GM12878 (cell line): Measurements from ENCODE around the gene TGFBR1.

Experiments used
- CEBPZ ChIP-seq: fragments of 150-350 bp; IDR thresholded peaks from 2 replicates; pipeline ENCODE4 v1.6.1; 2016; ENCODE audit warnings: low read depth, low read length
- CHD4 ChIP-seq: fragments of 200-600 bp; sonication (generic); IDR thresholded peaks from 2 replicates; pipeline ENCODE4 v1.6.1; 2016; ENCODE audit warnings: mild to moderate bottlenecking
- MXI1 ChIP-seq: fragments of 150-350 bp; IDR thresholded peaks from 2 replicates; pipeline ENCODE4 v1.6.1; 2011; ENCODE audit warnings: low read depth, mild to moderate bottlenecking, inconsistent platforms, low read length, improper control_type of control experiment
- POLR2A ChIP-seq: IDR thresholded peaks from 2 replicates; pipeline ENCODE4 v1.6.1; 2011; ENCODE audit warnings: low read depth, mild to moderate bottlenecking, low read length
- SKIL ChIP-seq: fragments of 450-650 bp; IDR thresholded peaks from 2 replicates; pipeline ENCODE4 v1.6.1; 2017; ENCODE audit warnings: mild to moderate bottlenecking, low read depth, inconsistent platforms; ENCODE audit not compliant: poor library complexity, severe bottlenecking
- TAF1 ChIP-seq: IDR thresholded peaks from 2 replicates; pipeline ENCODE4 v1.6.1; 2011; ENCODE audit warnings: mild to moderate bottlenecking, low read depth, low read length, borderline replicate concordance
- TCF7 ChIP-seq: IDR thresholded peaks from 2 replicates; pipeline ENCODE4 v1.6.1; 2014; ENCODE audit warnings: antibody characterized with exemption, borderline replicate concordance
- YY1 ChIP-seq: IDR thresholded peaks from 2 replicates; pipeline ENCODE4 v1.6.1; 2011; ENCODE audit warnings: low read depth, mild to moderate bottlenecking, low read length
- ZNF217 ChIP-seq: fragments of 450-650 bp; IDR thresholded peaks from 2 replicates; pipeline ENCODE4 v1.6.1; 2017; ENCODE audit warnings: antibody characterized with exemption, mild to moderate bottlenecking
- TF ChIP-seq, protein P1 (sequence below): IDR thresholded peaks from 2 replicates; pipeline ENCODE4 v1.6.1; 2011; ENCODE audit warnings: borderline replicate concordance, low read depth, mild to moderate bottlenecking, moderate library complexity, low read length; ENCODE audit not compliant: insufficient read depth, poor library complexity, severe bottlenecking
- TF ChIP-seq, protein P2 (sequence below): IDR thresholded peaks from 2 replicates; pipeline ENCODE4 v1.6.1; 2011; ENCODE audit warnings: low read depth, low read length, improper control_type of control experiment, borderline replicate concordance
- TF ChIP-seq, protein P3 (sequence below), 3 experiments: IDR thresholded peaks in 2 of 3; conservative IDR thresholded peaks in 1 of 3; 2 replicates each; pipeline ENCODE4 v1.5.1; 2011; ENCODE audit warnings: low read depth in 3 of 3, low read length in 3 of 3, mild to moderate bottlenecking in 3 of 3, control low read depth in 2 of 3, moderate library complexity in 2 of 3, inconsistent platforms in 1 of 3, mixed read lengths in 1 of 3; ENCODE audit not compliant: control insufficient read depth in 2 of 3, insufficient read depth in 1 of 3; ENCODE audit errors: extremely low read depth in 1 of 3

DNA sequence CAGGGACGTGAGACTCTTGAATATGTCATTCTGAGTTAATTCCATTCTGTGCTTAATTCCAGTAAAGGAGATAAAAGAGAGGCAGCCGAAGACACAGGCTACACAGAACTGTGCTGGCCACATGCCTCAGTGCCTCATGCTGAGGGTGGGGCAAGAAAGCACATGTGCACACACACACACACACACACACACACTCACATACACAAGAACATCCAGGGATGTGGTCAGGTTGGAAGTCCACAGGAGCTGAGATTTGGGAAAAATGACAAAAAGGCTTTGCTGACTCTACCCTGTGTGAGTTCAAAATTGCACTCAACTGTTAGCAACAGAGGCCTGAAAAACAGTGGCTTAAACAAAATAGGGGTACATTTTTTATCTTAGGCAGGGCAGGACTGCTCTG is 76.3 kb downstream of the TGFBR1 start:
- TF ChIP-seq MXI1 (no peak), TAF1 (no peak), YY1 (no peak), TCF7 (no peak), ZNF217 (no peak), SKIL (no peak), CEBPZ (no peak), POLR2A (no peak), CHD4 (no peak)
- TF ChIP-seq, protein P1, sequence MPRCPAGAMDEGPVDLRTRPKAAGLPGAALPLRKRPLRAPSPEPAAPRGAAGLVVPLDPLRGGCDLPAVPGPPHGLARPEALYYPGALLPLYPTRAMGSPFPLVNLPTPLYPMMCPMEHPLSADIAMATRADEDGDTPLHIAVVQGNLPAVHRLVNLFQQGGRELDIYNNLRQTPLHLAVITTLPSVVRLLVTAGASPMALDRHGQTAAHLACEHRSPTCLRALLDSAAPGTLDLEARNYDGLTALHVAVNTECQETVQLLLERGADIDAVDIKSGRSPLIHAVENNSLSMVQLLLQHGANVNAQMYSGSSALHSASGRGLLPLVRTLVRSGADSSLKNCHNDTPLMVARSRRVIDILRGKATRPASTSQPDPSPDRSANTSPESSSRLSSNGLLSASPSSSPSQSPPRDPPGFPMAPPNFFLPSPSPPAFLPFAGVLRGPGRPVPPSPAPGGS = no peak
- TF ChIP-seq, protein P2, sequence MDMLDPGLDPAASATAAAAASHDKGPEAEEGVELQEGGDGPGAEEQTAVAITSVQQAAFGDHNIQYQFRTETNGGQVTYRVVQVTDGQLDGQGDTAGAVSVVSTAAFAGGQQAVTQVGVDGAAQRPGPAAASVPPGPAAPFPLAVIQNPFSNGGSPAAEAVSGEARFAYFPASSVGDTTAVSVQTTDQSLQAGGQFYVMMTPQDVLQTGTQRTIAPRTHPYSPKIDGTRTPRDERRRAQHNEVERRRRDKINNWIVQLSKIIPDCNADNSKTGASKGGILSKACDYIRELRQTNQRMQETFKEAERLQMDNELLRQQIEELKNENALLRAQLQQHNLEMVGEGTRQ = no peak
- TF ChIP-seq, protein P3, sequence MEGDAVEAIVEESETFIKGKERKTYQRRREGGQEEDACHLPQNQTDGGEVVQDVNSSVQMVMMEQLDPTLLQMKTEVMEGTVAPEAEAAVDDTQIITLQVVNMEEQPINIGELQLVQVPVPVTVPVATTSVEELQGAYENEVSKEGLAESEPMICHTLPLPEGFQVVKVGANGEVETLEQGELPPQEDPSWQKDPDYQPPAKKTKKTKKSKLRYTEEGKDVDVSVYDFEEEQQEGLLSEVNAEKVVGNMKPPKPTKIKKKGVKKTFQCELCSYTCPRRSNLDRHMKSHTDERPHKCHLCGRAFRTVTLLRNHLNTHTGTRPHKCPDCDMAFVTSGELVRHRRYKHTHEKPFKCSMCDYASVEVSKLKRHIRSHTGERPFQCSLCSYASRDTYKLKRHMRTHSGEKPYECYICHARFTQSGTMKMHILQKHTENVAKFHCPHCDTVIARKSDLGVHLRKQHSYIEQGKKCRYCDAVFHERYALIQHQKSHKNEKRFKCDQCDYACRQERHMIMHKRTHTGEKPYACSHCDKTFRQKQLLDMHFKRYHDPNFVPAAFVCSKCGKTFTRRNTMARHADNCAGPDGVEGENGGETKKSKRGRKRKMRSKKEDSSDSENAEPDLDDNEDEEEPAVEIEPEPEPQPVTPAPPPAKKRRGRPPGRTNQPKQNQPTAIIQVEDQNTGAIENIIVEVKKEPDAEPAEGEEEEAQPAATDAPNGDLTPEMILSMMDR (IDR thresholded peaks at IDR 0.05 in 2 of 3, conservative IDR thresholded peaks at IDR 0.05 in 1 of 3; ENCODE audit: control insufficient read depth in 2 of 3, extremely low read depth in 1 of 3, insufficient read depth in 1 of 3, low read depth in 3 of 3, low read length in 3 of 3) = no peak
